ENCODE measurements around the gene SLC28A3.
"Not testable (repeated sequence)": the region's sequence is repeated elsewhere in the genome, so short reads cannot be mapped to it uniquely, and the experiment has no call there.

Gene SLC28A3, protein sequence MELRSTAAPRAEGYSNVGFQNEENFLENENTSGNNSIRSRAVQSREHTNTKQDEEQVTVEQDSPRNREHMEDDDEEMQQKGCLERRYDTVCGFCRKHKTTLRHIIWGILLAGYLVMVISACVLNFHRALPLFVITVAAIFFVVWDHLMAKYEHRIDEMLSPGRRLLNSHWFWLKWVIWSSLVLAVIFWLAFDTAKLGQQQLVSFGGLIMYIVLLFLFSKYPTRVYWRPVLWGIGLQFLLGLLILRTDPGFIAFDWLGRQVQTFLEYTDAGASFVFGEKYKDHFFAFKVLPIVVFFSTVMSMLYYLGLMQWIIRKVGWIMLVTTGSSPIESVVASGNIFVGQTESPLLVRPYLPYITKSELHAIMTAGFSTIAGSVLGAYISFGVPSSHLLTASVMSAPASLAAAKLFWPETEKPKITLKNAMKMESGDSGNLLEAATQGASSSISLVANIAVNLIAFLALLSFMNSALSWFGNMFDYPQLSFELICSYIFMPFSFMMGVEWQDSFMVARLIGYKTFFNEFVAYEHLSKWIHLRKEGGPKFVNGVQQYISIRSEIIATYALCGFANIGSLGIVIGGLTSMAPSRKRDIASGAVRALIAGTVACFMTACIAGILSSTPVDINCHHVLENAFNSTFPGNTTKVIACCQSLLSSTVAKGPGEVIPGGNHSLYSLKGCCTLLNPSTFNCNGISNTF

DNA sequence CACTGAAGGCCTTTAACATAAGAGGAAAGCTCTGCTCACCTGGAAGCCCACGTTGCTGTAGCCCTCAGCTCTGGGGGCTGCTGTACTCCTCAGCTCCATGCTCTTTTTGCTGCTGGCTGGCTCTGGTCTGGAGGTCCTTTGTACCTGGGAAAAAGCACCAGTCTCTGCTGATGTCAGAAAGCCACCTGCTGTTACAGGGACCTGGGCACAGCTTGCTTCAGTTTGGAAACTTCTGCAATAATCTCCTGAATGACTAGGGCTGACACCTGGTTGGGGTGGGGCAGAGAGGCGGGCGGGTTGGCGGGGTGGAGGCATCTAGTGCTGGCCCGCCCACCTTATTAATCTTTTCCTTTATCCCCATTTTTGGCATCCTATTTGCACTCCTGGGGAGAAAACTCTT is at the start of gene SLC28A3:
SLC28A3 (minus strand) TSS at position 224 of the 400 bp plus-strand sequence; CDS start at position 99, 125 bp downstream.
- no peak for DNase-seq (ENCODE audit: low read depth)

DNA sequence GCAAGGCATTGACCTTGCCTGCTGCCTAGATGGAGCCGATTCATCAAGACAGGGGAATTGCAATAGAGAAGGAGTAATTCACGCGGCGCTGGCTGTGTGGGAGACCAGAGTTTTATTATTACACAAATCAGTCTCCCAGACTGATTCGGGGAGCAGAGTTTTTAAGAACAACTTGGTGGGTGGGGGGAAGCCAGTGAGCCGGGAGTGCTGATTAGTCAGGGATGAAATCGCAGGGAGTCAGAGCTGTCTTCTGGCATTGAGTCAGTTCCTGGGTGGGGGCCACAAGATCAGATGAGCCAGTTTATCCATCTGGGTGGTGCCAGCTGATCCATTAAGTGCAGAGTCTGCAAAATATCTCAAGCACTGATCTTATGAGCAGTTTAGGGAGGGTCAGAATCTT is 49.7 kb upstream of the SLC28A3 start:
- DNase-seq (ENCODE audit: low read depth), result not testable (repeated sequence)

DNA sequence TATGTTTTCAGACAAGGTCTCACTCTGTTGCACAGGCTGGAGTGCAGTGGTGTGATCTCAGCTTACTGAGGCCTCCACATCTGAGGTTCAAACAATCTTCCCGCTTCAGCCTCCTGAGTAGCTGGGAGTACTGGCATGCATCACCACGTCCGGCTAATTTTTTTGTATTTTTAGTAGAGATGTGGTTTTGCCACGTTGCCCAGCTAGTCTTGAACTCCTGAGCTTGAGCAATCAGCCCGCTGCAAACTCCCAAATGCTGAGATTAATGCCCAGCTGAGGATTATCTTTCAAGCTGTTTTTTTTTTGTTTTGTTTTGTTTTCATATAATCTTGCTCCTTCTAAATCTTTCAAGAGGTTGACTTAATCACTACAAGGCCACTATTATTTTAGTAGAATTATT is 47.3 kb upstream of the SLC28A3 start:
- DNase-seq (ENCODE audit: low read depth), result no peak

DNA sequence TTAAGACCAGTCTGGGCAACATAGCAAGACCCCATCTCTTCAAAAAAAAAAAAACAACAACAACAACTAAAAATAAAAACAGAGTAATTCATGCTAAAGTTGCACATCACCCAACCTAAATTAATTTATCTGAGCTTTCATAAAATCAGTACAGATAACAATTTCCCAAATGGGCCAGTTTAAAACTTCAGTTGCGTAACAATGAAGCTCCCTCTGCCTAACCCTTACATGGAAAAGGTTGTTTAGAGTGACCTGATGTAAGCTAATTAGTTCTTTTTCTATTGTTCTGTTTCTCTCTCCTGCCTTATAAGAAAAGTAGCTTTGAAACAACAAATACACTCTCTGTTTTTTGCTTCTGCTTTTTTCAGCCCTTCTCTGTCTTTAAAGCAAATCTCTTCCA is 46.2 kb upstream of the SLC28A3 start:
- DNase-seq (ENCODE audit: low read depth), result no peak

DNA sequence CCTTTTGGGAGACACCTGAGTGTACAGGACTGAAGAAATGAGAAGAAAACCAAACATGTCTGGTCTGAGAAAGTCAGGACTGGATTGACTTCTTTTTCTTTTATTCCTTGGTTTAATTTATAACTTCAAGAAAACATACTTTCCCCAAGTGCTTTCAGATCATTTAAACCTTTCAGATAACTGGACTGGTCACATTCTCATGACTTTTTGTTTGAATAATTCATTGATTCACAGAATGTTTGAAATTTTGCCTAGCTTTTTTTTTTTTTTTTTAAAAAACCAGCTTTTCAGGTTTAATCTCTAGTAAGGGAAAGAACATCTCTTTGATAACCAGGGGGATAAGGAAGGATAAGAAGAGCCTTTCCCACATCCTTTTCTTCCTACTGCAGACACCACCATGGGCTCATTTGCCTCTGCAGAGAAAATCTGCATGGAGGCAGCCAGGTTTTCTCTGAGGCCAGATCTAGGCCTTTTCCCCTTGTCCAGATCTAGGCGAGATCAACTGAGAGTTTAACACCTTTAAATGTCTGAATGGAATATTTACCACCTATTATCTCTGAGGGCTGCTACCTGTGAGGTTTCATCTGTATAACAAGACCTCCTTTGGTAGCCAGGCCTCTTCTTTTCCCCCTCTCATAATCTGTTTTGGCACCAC is 45.0 kb upstream of the SLC28A3 start:
- DNase-seq (ENCODE audit: low read depth), result no peak

DNA sequence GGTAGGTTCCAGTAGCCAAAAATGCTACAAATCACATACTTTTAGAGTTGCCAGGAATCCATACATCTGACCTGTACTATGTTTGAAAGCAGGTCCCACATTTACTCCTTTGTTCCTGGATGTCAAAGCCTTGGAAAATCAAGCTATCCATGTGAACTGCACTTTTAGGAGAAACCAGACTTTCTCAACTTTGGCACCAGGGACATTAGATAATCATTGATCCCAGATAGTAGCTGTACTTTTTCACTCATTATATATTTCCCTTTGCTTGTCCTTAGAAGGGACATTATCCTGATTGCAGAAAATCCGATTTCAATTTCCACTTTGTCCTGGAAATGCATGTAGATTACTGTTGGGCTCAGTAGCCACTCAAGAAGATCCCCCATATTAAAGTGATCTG is 44.1 kb upstream of the SLC28A3 start:
- no peak for DNase-seq (ENCODE audit: low read depth)

DNA sequence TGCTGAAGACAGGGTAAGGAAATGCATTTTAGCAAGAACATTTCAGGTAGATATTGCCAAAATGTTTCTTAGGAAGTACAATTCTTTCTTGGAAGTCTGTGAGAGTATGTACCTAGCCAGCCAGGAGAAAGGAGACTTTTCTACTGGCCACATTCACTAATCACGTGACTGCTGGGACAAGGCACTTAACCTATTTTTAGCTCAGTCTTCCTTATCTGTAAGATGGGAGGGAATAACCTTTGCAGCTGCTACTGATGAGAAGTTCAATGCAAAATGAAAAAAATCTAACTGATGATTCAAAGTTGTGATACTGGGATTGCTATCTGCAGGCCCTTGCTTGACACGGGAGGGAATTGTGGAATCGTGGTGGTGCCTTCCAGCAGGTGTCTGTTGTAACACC is 42.6 kb upstream of the SLC28A3 start:
- no peak for DNase-seq (ENCODE audit: low read depth)

DNA sequence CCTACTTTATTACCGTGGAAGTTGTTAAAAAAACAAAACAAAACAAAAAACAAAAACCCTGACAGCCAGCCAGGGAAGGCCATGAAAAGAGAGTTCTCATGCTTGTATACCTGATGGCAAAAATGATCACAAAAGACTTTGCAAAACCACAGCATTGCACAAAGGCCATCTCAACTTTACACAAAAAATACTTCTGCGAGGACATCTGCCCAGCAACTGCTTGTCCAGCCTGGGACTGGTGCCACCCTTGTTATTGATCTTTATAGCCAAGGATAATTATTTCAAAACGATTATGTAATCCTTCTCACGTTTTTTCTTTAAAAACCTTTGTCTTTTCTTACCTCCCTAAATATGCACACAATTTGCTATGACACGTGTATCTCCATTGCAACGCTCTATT is 42.2 kb upstream of the SLC28A3 start:
- DNase-seq (ENCODE audit: low read depth), result no peak

DNA sequence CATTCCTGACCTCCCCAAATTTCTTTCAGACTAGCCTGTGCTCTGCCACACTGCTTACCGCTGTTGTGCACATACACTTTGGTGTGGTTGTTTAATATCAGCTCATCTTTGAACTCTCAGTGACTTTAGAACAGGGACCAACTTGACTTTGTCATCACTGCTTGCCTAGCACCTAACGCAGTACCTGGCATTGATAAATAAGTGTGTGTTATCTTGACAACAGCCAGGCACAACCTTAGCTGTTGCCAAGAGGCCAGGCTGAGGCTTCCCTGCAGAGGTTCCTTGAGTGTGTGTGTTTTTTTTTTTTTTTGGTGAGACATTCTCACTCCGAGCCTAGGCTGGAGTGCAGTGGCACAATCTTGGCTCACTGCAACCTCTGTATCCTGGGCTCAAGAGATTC is 41.0 kb upstream of the SLC28A3 start:
- no peak for DNase-seq (ENCODE audit: low read depth)

DNA sequence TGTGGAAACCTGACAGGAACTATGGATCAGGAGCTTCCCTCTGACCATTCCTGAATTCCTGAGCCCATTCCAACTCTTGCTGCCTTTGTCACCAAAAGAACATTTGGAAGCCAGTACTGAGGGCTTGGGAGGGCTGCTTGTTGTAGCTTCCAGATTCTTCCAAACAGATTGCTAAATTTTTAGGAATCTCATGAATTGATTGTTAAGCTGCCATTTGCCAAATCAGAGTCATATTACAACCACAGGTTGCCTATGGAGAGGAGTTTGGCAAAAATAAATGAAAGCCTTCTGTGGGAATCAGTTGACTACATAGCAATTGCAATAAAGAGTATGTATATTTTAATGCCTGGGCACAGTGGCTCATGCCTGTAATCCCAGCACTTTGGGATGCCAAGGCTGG is 39.2 kb upstream of the SLC28A3 start:
- DNase-seq (ENCODE audit: low read depth), result no peak

DNA sequence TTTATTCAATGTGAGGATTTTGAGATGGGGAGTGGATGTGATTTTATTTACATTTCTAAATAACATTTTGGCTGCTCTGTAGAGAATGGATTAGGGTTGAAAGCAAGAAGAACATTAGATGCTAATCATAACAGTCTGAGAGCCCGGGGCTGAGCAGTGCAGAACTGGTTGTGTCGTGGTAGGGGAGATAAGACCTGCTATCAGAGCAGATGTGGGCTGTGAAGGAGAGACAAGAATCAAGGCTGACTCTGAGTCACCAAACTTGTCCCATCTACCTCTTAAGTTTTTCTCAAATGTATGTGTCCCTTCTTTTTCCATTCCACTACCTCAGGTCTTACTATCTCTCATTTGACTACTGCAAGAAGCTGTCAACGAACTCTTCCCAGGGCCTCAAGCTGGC is 35.4 kb upstream of the SLC28A3 start:
- DNase-seq (ENCODE audit: low read depth), result no peak

DNA sequence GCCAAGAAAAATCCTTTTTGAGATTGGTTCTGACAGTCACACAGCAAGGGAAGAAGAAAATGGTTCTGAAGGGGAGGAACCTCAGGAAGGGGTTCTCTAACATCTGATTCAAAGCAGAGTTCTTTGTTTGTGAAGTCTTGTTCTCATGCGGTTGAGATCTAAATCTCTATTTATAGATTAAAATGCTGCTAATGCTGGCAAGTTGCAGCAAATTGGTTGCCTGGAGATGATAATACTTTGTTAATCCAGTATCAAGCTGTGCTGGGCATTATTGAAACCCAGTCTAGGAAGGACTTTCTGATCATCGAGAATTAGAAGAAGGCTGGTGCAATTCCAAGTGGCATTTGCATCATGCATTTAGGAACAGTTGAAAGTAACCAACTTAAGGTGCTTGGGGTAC is 34.0 kb upstream of the SLC28A3 start:
- DNase-seq (ENCODE audit: low read depth), result no peak

DNA sequence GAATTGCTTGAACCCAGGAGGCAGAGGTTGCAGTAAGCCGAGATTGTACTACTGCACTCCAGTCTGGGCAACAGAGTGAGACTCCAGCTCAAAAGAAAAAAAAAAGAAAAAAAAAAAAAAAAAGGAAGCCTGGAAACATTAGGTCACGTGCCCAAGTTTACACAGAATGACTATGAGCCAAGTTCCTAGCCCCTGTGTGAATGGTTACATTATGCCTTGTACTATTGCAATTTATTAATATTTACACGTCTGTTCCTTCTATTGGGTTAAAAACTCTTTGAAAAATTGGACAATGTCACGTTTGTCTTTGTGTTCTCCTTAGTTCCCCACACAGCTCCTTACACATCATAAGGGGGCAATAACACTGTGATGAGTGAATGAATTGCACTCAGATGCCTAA is 33.5 kb upstream of the SLC28A3 start:
- DNase-seq (ENCODE audit: low read depth), result no peak

DNA sequence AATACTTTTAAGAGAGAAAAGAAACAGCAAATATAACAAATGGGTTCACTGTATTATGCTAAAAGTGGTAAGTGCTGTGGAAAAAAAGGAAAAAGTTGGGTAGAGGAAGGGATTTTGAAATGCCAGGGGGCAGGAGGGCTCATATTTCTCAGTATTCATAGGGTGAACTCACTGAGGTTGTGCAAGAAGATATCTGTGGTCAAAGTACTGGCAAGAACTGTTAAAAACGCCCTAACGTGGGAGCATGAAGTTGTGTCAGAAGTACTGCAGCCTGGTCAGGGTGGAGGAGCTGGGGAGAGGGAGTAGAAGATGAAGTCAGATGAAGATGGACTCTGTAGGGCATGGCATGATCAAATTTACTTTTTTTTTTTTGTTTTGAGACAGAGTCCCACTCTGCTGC is 31.2 kb upstream of the SLC28A3 start:
- no peak for DNase-seq (ENCODE audit: low read depth)

DNA sequence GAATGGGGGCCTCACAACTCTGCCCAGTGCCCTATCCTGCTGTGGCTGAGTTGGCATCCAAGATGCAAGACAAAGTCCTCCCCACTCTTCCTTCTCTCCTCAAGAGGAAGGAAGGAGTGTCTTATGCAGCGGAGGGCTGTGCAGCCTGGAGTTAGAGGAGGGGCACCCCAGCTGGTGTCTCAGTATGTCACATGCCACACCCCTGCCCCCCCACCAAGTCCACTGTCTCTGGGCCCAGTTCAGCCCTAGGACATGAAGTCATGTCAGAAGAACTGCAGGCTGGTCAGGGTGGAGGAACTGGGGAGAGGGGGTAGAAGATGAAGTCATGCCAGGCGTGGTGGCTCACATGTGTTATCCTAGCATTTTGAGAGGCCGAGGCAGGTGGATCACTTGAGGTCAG is 28.0 kb upstream of the SLC28A3 start:
- DNase-seq (ENCODE audit: low read depth), result no peak

DNA sequence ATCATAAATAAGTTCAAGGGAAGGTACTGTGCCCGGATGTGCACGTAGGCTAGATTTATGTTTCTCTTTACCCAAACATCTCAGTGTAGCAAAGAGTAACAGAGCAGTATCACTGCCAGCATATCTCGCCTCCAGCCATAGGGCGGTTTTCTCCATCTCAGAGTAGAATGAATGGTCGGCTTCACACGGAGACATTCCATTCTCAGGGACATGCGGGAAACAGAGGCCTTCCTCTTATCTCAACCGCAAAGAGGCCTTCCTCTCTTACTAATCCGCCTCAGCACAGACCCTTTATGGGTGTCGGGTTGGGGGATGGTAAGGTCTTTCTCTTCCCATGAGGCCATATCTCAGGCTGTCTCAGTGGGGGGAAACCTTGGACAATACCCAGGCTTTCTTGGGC is 27.2 kb upstream of the SLC28A3 start:
- DNase-seq (ENCODE audit: low read depth), result not testable (repeated sequence)

DNA sequence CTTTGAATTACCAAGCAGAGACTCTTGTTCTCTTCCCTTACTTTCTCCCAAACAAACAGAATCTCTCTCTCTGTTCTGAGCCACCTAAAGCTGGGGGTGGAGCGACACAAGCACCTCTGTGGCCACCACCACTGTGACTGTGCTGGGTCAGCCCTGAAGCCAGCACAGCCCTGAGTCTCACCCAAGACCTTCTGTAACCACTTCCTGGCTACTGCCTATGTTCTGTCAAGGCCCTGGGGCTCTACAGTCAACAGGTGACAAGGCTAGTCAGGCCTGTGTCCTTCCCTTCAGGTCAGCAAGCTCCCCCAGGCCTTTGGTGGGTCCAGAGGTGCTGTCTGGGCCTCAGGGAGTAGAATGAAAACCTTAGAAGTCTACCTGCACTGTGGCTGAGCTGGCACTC is 26.1 kb upstream of the SLC28A3 start:
- no peak for DNase-seq (ENCODE audit: low read depth)

DNA sequence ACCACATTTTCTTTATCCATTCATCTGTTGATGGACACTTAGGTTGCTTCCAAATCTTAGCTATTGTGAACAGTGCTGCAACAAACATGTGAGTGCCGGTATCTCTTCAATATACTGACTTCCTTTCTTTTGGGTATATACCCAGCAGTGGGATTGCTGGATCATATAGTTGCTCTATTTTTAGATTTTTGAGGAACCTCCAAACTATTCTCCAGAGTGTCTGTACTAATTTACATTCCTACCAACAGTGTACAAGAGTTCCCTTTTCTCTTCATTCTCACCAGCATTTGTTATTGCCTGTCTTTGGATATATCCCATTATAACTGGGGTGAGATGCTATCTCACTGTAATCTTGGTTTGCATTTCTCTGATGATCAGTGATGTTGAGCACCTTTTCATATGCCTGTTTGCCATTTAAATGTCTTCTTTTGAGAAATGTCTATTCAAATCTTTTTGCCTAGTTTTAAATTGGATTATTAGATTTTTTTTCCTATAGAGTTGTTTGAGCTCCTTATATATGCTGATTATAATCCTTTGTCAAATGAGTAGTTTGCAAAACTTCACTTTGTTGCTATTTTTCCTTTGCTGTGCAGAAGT is 24.4 kb upstream of the SLC28A3 start:
- not testable (repeated sequence) for DNase-seq (ENCODE audit: low read depth)

DNA sequence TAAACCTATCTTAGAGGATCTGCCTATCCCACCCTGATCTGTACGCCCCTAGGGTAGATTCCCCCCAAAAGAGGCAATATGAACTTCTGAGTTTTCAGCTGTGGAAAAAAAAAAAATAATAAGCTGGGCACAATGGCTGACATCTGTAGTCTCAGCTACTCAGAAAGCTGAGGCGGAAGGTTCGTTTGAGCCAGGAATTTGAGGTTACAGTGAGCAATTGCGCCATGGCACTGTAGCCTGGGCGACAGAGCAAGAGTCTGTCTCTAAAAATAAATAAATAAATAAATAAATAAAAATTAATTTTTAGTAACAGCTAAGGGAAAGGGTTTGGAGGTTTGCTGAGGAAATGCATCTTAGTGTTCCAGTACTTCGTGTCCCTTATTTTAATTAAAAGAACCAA is 21.1 kb upstream of the SLC28A3 start:
- no peak for DNase-seq (ENCODE audit: low read depth)

DNA sequence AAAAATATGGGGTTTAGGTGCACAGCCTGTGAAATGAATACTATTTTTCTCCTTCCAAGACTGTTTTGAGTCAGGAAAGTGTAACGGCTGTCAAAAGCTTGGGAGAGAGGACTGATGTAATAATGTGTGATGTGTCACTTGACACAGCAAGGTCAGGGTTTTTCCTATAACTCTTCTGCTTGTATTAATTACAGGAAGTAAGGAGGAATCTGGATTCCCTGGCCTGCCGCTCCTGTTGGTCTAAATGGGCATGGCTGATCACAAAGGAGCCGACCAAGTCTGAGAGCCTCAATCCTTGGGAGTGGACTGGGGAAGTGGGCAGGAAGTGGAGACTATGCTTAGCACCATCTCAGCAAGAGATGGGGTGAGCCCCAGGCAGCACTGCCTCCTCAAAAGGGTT is 16.7 kb upstream of the SLC28A3 start:
- no peak for DNase-seq (ENCODE audit: low read depth)

DNA sequence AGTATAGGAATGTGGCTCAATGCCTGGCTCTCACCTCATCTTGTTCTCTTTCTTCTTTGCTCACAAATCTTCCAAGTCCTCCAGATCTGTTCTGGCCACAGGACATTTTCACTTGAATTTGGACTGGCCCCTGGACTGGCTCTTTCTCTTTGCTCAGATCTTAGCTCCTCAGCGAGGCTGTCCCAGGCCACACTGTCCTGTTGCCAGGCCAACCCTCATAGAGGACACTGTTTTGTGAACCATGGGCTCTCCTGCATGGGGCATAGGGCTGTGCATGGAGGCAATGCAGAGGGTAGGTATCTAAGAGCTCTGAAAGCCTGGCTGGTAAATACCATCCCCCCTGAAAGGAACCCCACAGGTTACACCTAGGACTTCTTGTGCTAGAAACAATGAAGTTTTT is 13.5 kb upstream of the SLC28A3 start:
- DNase-seq (ENCODE audit: low read depth), result no peak

DNA sequence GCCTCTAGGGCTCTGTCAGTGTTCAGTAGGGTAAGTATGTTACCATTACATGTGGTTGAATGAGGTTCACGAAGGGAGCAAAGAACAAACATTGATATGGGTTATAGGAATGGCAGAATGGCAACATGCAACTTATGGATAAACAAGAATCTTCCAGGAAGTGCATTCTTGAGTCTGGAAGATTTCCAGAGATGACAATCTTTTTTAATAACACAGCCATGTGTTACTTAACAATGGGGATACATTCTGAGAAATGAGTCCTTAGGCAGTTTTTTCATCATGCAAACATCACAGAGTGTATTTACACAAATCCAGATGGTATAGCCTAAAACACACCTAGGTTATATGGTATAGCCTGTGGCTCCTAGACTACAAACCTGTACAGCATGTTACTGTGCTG is 9.1 kb upstream of the SLC28A3 start:
- no peak for DNase-seq (ENCODE audit: low read depth)

DNA sequence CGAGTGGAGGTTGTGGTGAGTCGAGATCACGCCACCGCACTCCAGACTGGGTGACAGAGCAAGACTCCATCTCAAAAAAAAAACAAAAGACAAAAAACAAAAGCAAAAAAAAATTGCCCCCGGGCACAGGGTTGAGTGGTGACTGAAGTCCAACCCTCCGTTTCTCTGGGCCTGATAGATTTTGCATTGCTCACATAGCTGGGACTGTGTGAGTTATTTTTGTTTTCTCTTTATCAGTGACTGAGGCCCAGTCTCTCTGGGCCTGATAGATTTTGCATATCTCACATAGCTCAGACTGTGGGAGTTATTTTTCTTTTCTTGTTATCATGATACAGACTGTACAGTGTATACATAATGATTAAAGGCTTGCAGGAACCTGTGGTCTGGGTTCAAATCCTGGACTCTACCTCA is 2.6 kb upstream of the SLC28A3 start:
- DNase-seq (ENCODE audit: low read depth), result no peak
